Glomerular visceral epithelial cell (primary cell): ENCODE results near the gene STEAP4.
"Not testable (repeated sequence)": the region's sequence is repeated elsewhere in the genome, so short reads cannot be mapped to it uniquely, and the experiment has no call there.

ENCODE experiments used
- DNase-seq: peaks from one replicate; pipeline ENCODE4 v3.0.0-alpha.2; 2016; ENCODE audit errors: extremely low spot score

Gene STEAP4

GRCh38 chr7:88312061-88312663 is 5.5 kb upstream of the STEAP4 start:
- DNase-seq, result no peak

DNA sequence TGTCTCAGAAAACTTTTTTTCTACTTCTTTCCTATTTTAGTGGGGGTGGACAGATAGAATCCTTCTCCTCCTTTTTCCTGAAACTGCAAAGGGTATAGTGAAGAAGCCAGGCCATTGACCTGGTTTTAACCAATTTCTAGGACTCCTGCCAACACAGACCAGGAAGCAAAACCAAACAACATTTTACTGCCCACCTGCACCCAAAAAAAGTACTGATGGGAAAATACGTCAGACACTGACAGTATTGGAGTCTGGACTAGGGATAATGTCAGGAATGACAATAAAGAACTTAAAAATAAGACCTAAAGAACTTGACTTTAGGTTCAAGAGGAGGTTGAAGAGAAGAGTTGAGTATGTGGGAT is 5.0 kb upstream of the STEAP4 start:
- no peak for DNase-seq

- DNase-seq, result no peak
Measured at GRCh38 chr7:88310956-88311674, 4.4 kb upstream of the STEAP4 start.

DNA sequence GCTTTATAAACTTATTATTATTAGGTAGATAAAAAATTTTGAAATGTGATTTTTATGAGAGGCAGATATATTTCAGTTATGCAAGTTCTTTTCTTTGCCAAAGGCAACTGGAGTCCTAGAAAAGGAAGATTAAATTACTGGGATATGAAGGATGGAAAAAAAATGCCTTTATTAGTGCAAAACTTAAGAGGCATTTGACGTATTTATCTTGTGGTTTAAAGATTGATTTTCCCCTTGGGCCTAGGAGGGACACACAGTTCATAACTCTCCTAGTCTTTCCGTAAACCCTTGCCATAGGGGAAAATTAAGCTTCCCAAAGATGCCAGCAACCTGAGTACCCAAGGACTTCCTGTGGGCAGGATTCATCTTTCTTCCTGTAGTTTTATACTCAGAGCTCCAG is 3.1 kb upstream of the STEAP4 start:
- DNase-seq, result no peak

- no peak for DNase-seq
Measured at GRCh38 chr7:88307823-88308222, 1.1 kb upstream of the STEAP4 start.

- no peak for DNase-seq
Measured at GRCh38 chr7:88307412-88307811, 718 bp upstream of the STEAP4 start.

DNA sequence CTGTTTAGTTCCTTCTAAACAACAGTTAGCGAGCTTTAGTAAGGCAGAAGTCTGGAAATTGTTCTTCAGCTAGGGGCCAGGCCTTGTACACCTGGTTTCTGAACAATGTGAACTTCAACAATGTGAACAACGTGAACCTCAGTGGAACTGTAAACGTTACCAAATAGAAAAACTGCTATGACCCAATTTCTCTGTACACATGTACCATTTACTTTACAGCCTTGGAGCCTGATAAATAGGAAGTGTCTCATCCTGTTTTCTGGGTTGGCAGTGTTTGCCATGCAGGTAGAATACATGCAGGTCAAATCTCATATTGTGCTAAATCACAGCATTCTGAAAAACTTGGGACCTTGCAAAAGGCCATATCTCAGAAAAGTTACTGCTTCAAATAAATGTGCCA is 1.6 kb downstream of the STEAP4 start:
- DNase-seq, result no peak

- peak; percentile 36 for DNase-seq
Measured at GRCh38 chr7:88302486-88302885, 4.2 kb downstream of the STEAP4 start.

- no peak for DNase-seq
Measured at GRCh38 chr7:88301924-88302323, 4.8 kb downstream of the STEAP4 start.

DNA sequence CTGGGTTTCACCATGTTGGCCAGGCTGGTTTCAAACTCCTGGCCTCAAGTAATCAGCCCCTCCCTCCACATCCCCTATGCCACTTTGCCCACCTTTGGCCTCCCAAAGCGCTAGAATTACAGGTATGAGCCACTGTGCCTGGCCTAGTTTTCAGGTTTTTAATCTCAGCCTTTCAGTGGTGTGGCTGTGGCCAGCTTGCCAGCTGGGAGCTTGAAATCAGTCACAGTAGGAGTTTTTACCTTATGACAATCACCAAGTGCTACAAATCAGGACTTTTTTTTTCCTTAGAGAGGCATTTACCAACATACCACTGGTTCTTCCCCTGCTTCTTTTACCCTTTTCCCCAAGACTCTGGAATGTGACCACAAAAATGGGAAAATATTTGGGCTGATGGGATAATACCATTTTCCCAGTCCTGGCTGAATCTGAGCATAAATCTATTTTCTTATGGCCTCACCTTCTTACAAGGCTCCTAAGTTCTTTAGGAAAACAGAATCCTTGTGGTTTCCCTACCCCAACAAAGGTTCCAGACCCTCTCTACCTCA is 6.2 kb downstream of the STEAP4 start:
- peak; percentile 23 for DNase-seq

DNA sequence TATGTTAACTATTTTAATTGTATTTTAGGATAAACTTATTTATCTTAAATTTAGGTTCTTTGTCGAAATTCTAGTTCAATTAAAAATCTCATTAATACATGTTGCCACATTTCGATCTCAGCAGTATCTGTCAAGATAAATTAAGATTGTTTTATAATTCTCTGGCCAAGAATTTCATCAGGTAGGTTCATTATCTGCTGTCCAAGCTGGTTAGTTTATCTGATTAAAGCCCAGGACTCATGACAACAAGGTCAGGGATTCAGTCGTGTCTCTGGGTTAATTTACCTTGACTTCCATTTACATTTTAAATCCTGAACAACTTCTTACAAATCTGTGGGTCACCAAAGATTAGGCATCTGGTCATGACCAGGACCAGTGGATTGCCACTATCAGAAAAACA is 7.6 kb downstream of the STEAP4 start:
- DNase-seq, result no peak

- DNase-seq, result no peak
Measured at GRCh38 chr7:88293866-88294265, 12.8 kb downstream of the STEAP4 start.

DNA sequence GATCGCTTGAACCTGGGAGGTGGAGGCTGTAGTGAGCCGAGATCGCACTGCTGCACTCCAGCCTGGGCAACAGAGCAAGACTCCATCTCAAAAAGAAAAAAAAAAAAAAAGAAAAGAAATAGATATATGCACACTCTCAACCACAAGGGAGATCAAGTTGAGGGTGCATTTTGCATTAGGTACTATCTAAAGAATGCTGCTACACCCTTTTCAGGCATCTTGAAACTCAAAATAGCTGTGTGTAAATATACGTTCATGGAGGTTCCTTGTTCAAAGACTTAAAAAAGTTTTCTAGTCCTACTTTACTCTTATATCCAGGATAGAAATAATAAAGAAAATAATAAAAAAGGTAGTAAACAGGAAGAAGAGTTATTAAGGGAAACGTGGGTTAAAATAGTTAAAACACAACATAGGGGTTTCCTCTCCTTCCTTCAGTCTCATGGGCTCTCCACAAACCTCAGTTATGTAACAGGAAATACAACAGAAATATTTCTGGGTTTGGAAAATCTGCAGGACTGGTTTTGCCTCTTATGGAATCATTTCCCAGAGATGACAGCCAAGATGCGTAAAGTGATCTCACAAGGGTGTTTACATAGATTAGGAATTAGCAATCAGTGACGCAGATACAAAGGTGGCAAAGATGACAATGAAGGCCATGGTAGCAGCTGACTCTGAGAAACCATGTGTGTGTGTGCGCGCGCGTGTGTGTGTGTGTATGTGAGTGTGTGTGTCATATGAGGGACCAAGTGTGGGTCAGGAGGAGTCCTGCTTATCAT is 15.1 kb downstream of the STEAP4 start:
- no peak for DNase-seq

- no peak for DNase-seq
Measured at GRCh38 chr7:88290491-88290890, 16.2 kb downstream of the STEAP4 start.

- peak; percentile 20 for DNase-seq
Measured at GRCh38 chr7:88289564-88290025, 17.1 kb downstream of the STEAP4 start.

GRCh38 chr7:88281749-88282148 is 24.9 kb downstream of the STEAP4 start:
- no peak for DNase-seq

- DNase-seq, result no peak
Measured at GRCh38 chr7:88280801-88281200, 25.9 kb downstream of the STEAP4 start.

DNA sequence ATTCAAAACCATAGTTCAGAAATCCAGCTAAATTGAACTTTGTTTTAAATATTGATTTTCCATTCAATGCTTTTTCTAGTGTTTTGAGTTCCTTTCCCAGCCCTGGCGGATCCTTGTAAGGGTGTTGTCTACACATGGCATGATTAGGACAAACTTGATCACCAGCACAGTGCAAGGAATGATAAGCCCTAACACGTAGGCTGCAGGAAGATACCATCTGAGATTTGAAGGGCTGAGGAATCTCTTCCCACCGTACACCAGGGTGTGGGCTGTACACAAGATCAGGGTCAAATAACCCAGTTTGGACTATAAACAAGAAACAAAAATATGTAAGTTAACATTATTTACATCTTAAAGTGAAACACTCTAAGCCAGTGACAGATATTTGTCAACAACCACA is 27.4 kb downstream of the STEAP4 start:
- DNase-seq, result no peak

- peak; percentile 46 for DNase-seq
Measured at GRCh38 chr7:88278881-88279280, 27.8 kb downstream of the STEAP4 start.

DNA sequence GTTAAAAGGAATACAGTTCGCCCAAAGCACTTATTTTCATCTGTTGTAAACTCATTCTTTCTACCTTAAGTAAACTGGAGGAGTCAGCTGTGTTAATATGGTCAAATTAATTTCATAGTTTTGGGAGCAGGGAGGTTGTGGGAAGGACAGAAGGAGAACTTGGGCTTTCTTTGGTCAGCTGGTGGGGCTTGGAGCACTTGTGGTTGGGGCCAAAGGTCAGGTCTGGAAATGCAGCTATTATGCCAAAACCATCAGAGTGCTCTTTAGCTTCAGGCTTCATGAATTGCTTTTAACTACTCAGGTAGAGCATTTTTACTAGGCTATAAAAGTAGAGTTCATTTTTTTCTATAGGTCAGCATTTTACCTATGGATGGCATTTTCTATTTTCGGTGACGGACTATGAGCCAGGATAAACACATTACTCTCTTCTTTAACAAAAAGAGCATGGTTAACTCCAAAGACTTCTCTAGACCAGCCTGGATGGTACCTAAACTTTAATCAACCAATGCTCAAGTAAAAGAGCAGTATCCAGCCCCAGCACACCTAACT is 30.0 kb downstream of the STEAP4 start:
- peak; percentile 3 for DNase-seq

- not testable (repeated sequence) for DNase-seq
Measured at GRCh38 chr7:88274856-88275255, 31.8 kb downstream of the STEAP4 start.

DNA sequence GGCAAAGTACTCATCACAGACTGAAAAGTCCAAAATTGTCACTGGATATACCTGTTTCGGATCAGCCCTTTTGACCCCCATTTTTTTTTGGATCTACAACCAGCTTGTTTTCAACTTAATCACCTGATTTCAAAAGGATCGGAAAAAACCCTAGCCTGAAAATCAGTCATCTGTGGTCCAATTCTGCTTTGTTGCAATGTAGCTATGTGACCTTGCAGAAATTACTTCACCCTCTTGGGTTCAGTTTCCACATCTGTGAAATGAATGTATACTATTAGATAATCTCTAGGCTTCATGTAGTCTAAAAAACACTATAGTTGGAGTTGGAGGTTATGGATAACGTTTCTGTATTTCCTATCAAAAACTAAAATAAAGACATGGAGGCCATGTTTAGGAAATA is 37.1 kb downstream of the STEAP4 start:
- no peak for DNase-seq
